Stimulated activated CD4-positive, alpha-beta T cell treated with anti-CD3 and anti-CD28 coated beads, Interleukin-1b, Interleukin-23, amount 100 ng/mL, for 4 hours (primary cell): ENCODE measurements around the gene CDH20.

Experiments
- DNase-seq, 2 donors: peaks; one replicate each; pipeline ENCODE4 v3.0.0-alpha.2; 2020; ENCODE audit warnings: low read depth in 2 of 2

The CDH20 gene

DNA sequence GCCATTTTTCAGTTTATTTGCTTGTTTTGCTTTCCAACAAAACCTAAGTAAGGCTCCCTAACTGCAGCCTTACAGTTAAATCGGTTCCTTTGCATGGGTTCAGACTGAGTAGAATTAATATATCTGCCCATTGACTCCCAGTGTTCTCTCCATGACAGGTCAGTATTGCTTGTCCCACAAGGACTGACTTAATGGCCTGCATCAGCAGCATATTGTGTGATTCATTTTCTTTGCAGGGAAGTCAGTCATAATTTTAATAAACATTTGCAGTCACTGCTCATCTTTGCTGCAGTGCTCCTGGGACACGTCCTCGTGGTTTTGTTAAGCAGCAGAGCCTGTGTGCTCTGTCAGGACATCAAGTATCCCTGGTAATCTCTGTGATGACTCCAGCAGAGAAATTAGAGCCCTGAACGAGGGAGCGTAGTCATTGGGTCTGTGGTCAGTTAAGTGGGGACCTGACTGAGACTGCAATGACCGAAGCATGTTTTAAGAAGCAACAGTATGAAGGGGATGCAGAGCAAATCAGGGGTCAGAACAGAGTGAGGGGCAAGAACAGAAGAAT, 93.3 kb downstream of the CDH20 start:
- no peak for DNase-seq

DNA sequence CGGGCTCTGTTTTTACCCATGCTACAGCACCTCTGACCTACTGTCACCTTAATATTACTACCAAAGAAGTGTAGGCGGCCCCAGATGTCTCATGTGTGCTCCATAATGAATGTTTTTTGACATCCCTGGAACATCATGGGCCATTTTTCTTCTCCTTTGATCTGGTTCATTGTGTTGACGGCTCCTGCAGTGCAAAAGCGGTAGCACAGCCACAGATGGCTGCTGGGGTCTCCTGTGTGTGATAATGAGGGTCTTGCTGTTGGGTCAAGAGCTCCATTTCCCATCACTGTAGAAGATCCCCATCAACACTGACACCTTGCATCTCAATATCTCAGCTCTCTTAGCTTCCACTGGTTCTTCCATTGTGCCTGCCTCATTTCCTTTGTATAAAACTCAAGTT, 95.0 kb downstream of the CDH20 start:
- DNase-seq, result no peak

- no peak for DNase-seq
Measured at GRCh38 chr18:61432590-61432989, 99.4 kb downstream of the CDH20 start.

GRCh38 chr18:61435064-61435652, 101.9 kb downstream of the CDH20 start:
- no peak for DNase-seq

DNA sequence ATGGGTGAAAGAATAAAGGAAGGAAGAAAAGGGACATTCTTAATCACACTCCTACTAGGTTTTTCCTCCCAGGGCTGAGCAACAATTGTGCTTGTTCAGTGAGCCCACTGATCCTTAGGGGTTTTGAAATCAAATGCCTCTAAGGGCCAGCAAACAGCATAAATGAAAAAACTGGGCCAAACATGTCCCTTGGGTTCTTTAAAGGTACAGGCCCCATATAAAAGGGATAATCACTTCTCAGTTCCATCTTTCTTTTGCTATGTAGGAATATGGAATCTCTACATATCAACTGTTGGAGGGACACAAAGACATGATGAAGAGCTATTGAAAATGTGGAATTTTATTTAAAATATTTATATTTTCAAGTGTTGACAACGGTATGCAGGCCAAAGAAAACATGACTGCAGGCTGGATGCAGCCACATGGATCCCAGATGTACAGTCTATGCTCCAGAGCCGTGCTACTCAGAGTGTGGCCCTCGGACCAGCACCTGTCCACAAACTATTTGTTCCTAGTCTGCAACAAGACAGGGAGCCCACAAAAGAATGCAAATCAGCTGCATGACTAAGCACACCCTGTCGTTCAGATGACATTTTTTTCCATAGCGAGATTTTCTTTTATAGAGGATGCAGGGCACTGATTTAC, 110.0 kb downstream of the CDH20 start:
- no peak for DNase-seq

- DNase-seq, result no peak
Measured at GRCh38 chr18:61448316-61448715, 115.1 kb downstream of the CDH20 start.

- no peak for DNase-seq
Measured at GRCh38 chr18:61459896-61460648, 126.8 kb downstream of the CDH20 start.

DNA sequence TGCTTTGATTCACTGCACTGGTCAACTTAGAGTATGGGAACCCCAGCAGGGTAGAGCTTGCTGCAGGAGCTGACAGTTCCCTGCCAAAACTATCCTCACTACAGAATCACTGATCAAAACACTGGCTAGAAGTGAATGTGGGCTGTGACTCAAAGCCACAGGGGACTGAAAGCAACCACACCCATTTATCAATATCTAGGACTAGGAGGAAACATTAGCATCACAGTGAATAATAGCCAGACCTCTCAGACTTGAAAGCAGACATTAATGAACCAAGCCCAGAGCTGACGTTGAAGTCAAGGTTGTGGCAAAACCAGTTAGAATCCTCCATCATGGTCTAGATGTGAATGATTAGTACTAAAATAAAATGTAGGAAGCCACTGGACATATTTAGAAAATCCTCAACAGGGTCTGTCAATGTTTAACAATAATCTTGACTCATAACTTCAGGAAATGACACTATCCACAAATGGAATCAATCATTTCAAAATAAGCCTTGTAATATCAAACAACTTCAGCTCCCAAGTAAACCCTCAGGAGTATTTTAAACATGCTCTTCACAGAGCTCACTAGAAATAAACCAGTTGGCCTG, 131.4 kb downstream of the CDH20 start:
- DNase-seq, result no peak

DNA sequence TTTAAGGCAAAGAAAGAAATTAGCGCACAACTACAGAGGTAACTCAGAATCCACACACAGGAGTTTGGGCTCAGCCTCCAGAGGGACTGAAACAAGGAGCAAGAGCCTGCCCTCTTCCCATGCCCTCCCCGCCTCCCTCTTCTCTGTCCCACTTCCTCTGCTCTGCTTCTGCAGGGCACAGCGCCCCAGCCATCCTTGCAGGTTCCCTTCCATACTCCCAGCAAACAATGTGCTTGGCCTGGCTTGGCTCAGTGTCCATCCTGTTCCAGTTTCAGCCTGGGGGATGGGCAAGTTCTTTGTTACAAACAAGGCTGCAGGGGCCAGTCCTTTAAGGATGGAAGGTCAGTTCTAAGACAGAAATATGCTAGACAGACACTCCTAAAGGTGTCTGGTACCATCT, 133.5 kb downstream of the CDH20 start:
- no peak for DNase-seq

- no peak for DNase-seq
Measured at GRCh38 chr18:61470031-61470674, 136.9 kb downstream of the CDH20 start.

DNA sequence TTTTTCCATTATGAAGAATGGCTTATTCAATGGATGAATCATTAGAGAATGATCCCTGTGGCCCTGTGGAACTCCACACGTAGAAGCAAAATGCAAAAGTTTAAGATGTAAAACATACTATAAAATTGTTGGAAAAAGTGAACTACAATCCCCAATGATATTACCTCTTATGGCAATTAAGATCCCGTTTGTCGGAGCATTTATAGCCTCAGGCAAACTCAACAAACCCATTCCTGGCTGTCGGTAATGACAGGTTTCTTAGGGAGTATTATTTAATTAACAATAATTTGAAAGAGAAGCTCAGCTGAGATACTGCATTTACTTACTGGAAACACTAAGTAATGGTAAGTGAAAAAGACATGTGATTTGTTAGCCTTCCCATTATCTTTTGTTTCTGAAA, 138.3 kb downstream of the CDH20 start:
- no peak for DNase-seq

DNA sequence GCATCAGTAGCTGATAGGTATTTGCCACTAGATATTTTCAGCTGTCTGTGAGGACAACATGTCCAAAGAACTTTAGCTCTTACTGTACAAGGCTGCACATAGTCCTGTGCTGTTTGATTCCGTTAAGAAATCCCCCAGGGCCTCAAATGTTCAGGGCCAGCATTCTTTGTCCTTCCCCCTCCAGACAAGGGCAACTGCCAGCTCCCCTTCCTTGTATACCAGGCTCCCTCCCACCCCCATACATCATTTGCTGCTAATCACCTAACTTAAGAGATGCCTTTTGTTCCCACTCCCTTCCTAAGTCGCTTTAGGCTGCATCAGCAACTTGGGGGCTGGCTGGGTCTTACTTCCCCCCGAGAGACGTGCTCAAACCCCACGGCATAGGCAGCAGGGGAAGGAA, 138.7 kb downstream of the CDH20 start:
- no peak for DNase-seq

DNA sequence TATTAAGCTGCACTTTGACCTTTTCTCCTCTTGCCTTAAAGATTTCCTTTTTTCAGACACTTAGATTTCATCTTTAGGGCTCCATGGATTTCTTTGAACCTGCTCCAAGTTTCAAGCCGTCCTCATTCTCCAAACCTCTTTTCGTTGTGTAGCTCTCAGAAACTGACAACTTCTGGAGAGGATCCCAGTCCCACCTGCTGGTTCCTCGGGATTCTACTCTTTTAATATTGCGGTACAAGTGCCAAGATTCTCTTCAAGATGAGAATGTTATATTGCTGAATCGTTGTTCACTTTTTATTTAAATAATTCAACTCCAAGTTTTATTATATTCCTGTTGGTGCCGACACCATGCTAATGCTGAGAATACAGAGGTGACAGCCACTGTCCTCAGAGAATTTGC, 141.1 kb downstream of the CDH20 start:
- DNase-seq, result no peak

GRCh38 chr18:61474918-61475317, 141.7 kb downstream of the CDH20 start:
- DNase-seq, result no peak

- no peak for DNase-seq
Measured at GRCh38 chr18:61475931-61476330, 142.7 kb downstream of the CDH20 start.

- no peak for DNase-seq
Measured at GRCh38 chr18:61489334-61489733, 156.1 kb downstream of the CDH20 start.

DNA sequence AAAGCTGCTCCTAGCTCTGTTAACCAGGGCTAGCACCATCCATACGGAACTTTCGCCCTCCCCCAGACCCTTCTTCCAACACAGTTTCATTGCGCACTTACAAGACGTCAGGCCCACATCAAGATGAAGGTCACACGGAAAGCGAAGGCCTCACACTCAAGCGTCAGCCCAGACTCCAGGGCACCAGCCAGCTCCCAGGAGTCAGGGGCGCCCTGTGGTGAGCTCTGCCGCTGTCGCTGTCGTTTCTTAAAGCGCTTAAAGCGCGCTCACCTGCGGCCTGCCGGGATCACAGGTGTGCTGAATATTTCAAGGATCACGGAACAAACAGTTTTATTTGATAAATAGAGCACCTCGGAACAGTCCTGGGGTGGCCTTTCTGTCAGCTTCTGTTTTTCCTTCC, 163.1 kb downstream of the CDH20 start:
- no peak for DNase-seq

GRCh38 chr18:61497422-61497821, 164.2 kb downstream of the CDH20 start:
- no peak for DNase-seq

GRCh38 chr18:61502472-61502871, 169.2 kb downstream of the CDH20 start:
- DNase-seq, result no peak

- no peak for DNase-seq
Measured at GRCh38 chr18:61503688-61504087, 170.5 kb downstream of the CDH20 start.

DNA sequence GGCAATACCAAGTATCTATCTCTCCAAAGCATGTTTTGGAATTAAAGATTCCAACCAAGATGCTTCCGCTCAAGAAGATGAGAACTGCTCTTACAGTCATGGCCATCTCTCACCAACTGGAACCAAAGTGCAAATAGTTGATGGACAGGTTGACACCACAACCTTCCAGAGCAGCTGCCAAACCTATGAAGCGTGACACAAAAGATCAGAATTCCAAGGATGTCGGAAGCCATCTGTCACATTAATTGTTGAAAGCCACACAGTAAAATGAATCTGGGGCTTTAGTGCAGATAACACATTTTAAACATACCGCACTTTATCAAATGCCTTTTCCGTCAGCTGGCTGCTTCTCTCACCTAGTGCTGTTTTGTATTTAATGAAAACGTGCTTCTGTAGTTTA, 195.7 kb downstream of the CDH20 start:
- no peak for DNase-seq

- no peak for DNase-seq
Measured at GRCh38 chr18:61530681-61531080, 197.5 kb downstream of the CDH20 start.
